ENCODE data around the gene CCDC85A.

GRCh38 chr2:56167616-56168562 is 15.9 kb upstream of the CCDC85A start:
- TF ChIP-seq CTCF (conservative IDR thresholded peaks at IDR 0.05; ENCODE audit: low read length) (no peak), EZH2phosphoT487 (IDR thresholded peaks at IDR 0.05; ENCODE audit: borderline replicate concordance) (no peak)
